T1000 (cell line): ENCODE measurements around the gene ITGB8.

Source experiments
- DNase-seq: peaks from one replicate; lab custom pipeline; 2025; ENCODE audit warnings: mixed read lengths; lab: John Stamatoyannopoulos, UW

Gene ITGB8

DNA sequence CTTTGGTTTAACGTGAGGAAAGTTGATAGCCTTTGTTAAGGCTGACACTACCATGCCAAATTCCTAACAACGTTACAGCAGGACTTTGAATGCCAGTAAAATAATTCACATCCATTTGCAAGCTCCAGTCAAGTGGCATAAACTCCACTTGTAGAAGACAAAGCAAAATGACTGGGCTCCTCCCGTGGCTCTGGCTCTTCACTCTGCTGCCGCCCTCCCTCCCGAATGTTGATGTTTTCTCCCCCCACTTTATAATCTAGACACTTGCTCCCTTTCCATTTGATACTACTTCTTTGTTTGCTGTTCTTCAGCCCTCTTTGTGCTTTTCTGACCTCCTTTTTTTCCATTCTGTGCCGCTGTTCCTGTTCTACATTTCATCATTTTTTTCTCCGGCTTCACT is 22.8 kb upstream of the ITGB8 start:
- DNase-seq, result no peak

DNA sequence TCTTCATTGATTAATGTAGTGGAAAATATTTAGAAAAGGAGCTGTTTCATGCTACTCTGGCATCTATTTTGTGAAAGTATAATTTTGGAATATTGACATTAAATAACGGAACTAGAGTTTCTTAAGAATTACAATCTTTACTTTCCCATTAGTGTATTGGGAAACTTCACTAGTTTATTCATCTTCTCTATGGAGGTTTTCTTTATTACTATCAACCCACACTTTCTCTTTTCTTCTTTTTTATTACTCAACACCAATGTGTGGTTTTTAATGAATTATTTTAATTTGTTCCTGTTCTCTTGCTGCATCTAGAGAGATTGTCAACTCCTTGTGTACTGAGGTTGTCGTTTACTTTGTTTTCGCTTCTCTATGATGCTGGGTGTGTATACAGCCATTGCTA is 20.4 kb upstream of the ITGB8 start:
- no peak for DNase-seq

DNA sequence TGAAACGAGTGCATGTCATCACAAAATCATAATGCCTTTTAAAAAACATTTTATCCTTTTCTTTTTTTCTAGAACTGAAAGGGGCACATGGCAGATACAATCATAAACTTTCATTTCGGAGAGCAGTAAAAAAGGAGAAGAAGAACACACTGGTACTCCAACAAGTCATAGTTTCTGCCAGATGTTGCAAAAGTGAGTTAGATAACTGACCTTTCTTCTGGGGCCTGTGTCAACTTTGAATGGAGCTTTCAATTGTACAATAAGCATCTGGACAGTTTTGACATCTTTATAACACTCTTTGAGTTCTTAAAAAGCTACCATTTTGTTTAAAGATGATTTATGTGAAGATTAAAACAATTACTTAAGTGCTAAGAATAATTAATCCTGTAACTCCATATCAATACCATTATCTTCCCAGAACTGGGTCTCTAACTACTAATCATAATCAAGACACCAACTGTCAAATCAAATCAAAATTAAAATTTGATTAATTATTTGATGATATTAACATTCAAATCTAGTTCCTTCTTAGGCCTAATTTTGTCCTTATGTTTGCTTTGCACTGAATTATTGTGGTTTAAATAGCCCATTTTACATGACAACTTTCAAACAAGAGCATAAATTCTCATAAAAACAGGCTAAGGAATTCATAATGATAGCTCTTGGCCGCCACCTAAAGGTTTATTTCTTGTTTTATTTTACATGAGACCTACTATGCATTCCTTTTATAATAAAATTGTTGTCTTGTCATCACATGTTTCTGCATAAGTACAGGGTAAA is 19.5 kb upstream of the ITGB8 start:
- no peak for DNase-seq

DNA sequence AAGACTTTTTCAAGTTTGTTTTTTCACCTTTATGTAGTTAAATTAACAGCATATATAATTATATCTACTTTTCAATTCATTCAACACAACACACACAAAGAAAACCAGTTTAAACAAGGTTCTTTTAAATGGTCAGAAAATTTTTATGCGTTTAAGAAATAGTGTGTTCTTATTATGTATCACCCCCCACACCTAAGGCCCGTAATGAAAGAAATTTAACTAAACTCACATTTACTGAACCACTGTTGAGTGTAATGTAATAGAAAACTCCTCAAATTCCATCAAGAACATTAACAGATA is 19.0 kb upstream of the ITGB8 start:
- no peak for DNase-seq

DNA sequence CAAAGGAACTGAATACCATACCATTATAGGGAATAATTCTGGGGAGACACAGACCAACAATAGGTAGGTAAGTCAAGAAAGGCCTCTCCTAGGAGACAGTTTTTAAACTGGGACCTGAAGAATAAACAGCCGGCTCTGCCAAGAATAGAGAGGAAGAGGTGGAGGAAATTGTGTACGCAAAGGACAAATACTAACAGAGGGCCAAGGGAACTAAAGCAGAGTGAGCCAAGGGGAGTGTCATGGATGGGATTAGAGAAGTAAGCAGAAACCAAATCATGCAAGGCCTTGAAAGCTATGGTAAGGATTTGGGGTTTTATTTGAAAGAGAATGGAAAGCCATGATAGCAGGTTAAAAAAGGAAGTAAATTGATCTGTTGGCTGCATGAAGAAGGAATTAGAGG is 18.1 kb upstream of the ITGB8 start:
- DNase-seq, result no peak

DNA sequence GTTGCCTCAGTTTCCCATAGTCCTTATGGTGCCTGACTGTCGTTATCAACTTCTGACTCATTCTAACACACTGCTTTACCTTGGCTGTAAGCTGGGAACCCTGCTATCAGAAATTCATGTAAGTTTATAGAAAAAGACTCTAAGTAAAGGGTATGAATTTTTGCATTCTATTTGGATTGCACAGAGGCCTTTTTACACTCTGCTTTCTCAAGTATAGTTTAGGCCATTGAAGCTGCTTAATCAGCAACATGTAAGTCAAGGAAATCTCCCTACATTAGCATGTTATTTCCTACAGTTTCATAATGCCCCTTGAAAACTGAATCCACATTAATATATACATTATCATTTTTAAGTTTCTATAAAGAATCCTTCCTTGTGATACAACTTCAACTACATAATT is 17.1 kb upstream of the ITGB8 start:
- DNase-seq, result no peak

DNA sequence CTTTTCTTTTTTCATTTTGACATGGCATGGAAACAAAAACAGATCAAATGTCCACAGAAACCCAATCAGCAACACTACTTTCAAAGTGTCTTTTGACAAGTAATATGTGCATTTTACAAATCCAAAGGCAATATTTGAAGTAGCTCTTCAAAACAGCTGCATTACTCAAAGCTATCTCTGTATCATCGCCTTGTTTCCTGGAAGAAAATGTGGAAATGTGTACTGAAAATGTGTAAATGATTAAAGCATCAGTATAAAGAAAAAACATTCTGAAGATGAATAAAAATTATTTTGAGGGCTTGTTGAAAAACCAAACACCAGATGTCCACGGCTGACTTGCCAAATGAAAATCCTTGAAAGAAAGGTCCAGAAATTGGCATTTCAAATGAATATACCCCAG is 16.5 kb upstream of the ITGB8 start:
- no peak for DNase-seq

DNA sequence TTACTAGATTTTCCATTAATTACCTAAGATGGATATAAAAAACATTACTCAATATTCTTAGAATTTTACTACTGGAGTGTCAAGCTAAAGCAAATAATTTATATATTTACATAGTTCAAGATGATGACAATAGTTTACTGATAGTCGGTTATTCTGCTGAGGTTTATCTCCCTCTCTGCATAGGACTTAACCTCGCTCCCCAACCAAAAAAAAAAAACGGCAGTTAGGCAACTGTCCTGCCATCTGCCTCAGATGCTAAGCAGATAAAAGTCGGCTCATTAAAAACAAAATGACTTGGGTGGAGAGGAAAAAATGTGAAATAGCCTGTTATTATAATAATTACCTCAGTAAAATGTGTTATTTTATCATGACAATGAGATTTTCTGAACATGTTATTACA is 14.0 kb upstream of the ITGB8 start:
- no peak for DNase-seq

DNA sequence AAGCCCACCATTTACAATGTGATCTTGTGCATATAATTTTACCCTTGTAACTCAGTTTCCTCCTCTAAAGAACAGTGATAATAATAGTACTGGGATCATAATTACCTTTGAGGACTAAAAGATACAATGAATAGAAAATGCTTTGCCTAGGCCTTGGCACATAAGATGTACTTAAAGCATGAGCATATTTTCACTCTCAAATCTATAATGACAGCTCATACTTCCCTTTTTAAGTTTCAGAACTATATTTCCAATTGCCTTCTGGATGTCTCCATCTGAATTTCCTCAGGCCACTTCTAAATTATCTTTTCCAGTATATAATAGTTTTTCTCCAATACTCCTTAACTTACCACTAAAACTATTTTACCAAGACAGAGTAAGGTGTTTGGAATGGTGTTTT is 13.3 kb upstream of the ITGB8 start:
- DNase-seq, result no peak

DNA sequence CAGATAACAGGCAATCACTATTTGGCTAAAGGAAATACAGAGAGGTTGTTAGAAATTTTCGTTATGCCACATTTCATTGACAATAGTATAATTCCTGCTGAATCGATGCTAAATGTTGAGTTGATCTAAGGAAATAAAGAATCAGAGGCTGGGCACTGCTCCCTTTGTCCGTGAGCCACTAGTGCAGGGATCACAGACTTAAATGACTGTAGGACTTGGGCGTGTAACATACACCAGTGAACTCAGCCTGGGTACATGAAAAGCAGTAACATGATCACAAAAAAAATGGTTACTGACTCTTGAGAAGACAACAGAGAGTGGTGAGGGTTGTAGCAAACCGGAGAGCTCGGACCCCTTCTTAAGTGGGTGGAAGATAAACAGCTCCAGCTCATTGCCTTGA is 11.8 kb upstream of the ITGB8 start:
- no peak for DNase-seq

DNA sequence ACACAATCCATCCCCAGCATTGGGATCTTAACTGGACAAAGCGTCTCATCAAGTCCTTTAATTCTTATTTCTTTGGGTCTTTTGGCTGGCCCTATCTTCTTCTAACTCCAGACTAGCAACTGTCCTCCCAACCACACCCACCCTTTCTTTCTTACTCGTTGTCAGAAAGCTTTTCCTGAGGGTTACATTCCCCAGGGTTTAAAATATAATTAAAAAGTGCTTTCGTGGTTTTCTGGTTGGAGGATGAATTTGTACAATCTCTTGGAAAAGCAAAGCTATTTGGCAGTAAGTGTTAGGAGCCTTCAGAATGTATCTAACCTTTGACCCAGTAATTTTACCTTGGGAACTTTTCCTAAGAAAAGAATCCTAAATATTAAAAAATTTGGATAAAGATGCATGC is 10.4 kb upstream of the ITGB8 start:
- DNase-seq, result no peak

DNA sequence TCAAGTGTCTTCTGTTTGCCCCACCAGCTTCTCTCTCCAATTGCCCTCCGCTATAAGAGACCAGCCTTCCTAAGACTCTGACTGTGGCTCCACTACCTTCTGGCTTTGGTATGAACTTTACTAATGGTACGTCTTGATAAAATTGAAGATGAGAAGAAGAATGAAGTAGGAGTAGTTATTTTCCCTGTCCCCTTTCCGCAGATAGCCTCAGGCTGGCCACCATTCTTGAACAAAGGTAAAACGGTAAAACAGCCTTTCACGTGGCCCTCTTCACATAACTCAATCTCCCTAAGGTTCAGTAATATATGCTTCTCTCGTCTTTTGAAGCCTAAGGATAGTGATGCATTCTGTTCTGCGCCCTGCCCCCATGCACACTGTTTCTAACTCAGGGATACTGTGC is 9.9 kb upstream of the ITGB8 start:
- DNase-seq, result no peak

DNA sequence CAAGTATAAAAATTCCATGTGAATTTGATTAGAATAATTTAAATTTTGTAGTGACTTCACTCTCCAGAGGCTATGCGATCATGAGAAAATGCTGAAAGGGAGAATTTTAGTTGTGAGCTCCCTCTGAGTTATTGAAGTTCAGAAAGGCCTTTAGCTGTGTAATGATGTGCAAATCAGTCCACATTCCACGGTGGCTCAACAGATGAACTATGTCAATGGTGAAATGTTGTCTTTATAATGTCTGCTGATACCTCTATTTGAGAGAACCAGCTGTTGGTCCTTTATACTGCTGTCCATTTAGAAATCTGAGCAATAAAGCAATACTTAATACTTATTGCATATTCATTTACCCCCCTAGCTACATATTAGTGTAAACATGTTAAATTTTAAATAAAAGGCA is 7.1 kb upstream of the ITGB8 start:
- no peak for DNase-seq

DNA sequence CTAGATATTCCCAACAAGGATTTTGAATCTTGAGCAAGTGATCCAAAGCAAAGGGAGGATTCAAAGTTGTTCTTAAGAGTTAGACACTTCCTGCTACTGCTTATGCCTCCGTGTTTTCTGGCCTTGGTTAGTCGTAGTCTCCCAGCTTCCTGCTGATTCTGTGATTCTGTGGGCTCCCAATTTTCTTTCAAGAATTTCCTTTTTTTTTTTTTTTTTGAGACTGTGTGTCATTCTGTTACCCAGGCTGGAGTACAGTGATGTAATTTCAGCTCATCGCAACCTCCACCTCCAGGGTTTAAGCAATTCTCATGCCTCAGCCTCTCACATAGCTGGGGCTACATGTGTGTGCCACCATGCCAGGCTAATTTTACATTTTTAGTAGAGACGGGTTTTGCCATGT is 4.4 kb upstream of the ITGB8 start:
- no peak for DNase-seq

DNA sequence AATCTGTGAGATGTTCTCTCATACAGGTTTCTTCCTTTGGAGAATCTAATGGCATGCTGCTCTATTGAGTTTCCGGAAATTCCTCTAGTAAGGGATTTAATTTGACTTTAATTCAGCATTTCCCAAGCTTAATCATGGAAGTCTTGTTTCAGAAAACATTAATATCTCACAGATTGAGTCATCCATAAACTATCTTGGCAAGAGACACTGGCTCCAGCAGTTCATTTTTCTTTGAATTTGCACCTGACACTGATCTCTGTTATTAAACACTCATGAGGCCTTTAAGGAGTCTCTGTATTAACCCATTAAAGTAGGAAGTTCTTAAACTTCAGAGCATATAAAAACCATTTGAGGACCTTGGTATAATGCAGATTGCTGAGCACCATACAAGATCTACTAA is 3.6 kb upstream of the ITGB8 start:
- no peak for DNase-seq

DNA sequence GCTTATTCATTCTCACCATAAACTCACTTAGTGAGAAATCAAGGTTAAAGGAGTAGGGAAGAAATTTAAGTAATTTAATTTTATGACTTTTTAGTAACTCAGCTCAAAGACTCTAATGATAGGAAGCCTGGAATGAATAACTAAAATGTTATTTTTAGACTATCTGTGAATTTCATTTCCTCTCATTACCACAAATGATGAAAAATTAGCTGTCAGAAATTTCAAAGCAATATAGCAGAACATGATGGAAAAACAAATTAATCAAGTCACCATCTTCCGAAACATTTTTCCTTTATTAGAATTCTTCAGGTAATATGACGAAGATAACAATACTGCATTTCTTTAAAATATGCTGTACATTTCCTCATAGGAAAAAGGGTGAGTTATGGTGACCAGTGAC is 2.7 kb upstream of the ITGB8 start:
- no peak for DNase-seq

DNA sequence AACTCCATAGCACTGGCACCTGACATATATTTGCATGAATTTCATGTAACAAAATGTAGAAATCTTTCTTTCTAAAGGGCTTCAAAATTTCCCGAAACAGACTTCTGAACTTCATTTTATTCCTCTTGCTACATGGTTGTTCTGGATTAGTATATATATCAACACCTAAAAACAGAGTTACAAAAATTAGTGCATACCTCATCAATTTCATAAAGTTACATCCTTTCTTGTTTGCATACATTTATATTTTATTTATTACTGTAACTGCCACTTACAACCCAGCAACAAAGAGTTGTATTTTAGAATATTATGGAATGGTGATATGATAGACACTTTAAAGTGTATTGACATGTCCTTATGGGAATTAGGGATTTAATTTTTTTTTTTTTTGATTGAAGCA is 2.0 kb upstream of the ITGB8 start:
- no peak for DNase-seq

DNA sequence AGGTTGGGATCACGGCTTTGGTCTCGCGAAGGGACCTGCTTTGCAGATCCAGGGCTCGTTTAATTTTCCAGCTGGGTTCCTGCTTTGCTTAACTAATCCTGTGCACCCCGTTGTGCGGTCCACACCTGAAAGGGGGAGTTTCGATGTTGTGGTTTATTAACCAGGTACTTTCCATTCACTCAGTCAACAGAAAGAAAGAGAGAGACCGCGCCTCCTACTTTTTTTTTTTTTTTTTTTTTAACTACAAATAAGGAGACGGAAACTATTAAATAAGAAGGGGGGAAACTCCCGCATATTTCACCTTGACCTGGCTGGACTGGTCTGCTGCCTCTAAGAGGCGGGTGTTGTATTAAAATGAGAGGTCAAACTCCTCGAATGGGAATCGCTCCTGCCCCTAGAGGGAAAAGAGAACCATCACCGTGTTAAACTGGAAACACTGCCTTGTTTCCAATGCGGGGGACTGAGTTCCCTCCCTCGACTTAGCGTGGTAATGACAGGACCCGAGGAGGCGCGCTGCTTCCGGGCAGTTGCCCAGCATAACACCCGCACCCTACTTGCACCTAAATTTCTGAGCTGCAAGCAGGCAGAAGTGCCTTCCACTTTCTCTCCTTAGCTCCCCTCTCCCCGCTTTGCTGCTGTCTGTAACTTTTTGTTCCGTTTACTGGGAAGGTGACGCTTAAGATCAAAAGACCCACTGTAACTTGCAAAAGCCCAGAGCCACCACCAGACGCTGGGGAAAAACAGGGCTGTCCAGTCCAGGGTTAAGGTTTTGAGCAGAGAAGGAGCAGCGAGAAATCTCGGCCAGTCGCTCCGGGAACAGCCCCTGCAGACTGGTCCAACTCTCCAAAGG is 1.1 kb upstream of the ITGB8 start:
- no peak for DNase-seq

DNA sequence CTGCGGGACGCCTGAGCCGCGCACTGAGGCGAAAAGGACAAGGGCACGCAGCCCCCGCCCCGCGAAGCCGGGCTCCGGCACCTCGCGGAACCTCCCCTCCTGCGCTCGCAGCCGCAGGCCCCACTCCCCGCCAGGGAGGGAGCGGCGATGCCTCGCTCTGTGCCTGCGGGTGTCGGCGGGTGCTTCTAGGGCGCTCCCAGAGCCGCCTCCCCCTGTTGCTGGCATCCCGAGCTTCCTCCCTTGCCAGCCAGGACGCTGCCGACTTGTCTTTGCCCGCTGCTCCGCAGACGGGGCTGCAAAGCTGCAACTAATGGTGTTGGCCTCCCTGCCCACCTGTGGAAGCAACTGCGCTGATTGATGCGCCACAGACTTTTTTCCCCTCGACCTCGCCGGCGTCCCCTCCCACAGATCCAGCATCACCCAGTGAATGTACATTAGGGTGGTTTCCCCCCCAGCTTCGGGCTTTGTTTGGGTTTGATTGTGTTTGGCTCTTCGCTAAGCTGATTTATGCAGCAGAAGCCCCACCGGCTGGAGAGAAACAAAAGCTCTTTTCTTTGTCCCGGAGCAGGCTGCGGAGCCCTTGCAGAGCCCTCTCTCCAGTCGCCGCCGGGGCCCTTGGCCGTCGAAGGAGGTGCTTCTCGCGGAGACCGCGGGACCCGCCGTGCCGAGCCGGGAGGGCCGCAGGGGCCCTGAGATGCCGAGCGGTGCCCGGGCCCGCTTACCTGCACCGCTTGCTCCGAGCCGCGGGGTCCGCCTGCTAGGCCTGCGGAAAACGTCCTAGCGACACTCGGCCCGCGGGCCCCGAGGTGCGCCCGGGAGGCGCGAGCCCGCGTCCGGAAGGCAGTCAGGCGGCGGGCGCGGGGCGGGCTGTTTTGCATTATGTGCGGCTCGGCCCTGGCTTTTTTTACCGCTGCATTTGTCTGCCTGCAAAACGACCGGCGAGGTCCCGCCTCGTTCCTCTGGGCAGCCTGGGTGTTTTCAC is 519 bp downstream of the ITGB8 start:
- peak; percentile 33 for DNase-seq

DNA sequence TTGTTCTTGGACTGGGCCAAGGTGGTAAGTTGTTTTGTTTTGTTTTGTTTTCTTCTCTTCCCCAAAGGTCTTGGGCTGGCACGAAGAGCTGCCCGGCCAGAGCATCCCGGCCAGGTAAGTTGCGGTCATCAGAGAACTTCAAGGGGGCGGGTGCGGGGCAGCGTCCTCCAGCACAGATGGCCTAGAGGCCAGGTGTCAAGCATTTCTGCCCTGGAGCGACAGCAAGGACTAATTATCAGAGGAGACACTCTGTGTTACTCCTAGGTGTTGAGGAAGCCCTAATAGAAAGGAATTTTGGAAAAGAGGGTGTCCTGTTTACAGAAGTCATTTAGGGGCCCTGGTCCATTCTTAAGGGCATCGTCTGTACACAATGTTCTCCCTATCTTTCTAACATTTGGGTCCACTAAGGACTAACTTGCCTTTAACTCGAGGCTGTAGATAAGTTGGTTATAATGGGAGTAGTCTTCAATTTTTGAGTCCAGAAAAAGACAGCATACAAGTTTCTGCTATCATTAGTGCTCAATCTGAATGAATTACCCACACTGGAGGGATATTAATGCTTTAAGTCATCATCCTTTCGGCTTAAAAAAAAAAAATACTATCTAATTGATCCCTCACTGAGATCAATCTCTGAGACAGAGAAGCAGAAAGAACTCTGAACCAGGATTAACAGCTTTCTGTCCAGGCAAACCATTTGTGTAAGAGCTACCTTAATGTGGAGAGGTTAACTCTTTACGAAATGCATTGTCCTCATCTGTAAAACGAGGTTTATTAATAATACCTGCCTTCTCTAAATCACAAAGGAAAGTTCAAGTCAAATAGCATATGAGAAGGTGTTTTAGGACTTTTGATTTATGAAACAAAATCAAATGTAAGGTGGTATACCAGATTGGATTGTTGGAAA is 1.5 kb downstream of the ITGB8 start:
- DNase-seq, result no peak

DNA sequence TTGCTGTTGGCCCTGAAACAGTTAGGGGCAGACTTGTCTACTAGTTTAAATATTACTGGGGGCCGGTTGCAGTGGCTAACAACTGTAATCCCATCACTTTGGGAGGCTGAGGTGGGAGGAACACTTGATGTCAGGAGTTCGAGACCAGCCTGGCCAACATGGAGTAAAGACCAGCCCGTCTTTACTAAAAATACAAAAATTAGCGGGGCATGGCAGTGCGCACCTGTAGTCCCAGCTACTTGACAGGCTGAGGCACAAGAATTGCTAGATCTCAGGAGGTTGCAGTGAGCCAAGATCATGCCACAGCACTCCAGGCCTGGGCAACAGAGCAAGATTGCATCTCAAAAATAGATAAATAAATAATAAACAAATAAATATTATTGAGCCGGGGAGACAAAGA is 7.6 kb downstream of the ITGB8 start:
- DNase-seq, result no peak

DNA sequence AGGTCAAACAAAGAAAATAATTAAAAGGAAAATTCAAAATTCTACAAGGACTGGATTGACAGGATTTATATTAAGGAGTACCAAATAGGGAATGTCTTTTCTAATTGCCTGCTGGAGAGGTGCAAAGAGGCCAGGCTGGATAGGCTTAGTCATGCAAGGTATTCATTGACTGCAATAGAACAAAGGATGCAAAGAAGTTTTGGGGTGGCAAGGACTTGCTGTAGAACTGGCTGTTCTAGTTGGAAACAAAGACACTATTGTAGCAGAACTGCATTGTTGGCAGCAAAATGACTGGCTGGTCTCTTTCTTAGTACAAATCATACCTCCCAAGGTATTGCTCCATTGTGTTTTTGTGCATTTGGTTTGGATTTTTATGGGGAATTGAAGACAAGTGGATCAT is 10.1 kb downstream of the ITGB8 start:
- no peak for DNase-seq
